Stimulated activated CD8-positive, alpha-beta memory T cell treated with anti-CD3 and anti-CD28 coated beads, Interleukin-4, amount 100 ng/mL, for 24 hours (primary cell): ENCODE measurements around the gene MGLL.

Experiments used
- DNase-seq: peaks from one replicate; pipeline ENCODE4 v3.0.0-alpha.2; 2020; ENCODE audit warnings: low read depth

MGLL gene

GRCh38 chr3:127722091-127722784 lies 100.1 kb downstream of the MGLL start:
- no peak for DNase-seq

DNA sequence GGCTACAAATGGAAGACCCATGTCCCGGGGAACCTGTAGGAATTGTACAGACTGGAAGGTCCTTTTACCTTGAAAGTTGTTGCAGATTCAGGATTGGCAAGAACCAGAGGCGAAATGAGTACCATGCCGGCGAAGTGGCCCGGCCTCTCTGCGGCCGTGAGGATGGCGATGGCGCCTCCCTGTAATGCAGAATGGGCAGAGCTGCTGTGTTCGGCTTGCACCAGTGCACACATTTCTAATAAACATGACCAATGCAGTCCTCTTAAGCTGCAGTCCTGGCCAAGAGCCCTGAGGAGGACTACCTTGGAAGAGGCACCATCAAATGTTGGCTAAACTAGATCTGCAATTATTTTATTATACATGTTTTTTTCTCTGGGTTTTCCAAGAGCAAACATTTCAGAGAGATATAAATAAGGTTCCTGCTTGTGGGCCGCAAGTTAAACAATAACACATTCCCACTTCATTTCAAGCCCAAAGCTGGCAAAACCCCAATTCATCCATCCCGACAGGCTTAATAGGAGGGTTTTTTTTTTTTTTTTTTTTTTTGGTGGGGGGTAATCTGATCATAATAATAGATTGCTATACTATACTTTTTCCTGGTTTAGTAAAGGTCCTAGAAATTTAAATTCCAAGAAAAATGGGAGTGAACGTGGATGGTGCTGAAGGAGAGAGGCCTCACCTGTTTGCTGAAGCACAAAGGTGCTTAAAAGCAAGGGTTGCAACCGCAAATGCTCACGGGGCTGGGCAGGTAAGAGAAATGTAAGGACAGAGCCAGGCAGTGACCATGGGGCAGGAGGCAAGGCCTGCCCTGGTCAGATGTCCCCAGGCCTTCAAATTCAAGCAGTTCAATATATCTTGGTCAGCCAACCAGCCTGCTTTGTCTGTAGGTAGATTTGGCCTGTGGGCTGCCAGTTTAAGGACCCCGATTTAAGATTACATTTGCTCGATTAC lies 101.1 kb downstream of the MGLL start:
- no peak for DNase-seq

DNA sequence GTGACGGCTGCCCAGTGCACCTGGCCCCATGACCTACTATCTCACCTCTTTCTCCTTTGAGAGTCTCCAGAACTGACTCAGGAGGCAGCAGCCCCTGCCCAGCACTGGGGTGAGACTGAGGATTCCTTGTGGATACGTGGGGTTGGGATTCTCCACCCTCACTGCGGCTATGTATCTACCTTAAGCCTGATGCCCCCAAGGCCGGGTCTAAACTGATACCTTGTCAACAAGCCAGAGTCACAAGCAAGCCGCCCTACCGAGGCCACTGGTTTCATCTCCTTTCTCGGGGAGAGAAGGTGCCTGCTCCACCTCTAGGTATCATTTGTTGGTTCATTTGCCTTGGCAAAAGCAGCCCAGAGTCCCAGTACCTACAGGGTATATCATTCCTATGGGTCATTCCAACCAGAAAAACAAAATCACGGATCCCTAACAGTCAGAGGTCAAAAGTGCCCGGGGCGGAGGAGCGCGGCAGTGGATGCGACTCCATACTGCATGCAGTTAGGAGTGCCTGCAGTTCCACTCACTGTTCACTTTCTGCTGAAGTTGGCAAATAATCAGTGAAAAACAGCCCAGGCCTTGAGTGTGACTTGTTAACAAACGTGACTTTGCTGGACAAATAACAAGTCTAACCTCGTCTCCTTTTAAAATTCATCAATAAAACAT lies 102.0 kb downstream of the MGLL start:
- DNase-seq, result no peak

DNA sequence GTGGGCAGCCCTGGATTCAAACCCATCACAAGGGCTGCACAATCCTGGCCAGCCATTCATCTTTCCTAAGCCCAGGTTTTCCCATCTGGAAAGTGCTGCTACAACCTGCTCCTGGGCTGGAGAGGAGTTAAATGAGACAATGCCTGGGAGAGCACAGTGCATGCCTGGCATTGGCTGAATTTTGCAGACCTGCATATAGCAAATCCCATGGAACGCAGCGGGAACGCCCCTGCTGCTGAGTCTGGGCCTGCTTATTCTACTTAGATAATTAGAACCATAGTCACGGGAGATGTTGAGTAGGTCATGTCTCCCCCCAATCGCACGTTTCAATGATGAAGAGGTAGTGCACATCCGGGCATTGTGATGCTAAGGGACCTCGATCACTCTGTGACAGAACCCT lies 102.9 kb downstream of the MGLL start:
- DNase-seq, result no peak

DNA sequence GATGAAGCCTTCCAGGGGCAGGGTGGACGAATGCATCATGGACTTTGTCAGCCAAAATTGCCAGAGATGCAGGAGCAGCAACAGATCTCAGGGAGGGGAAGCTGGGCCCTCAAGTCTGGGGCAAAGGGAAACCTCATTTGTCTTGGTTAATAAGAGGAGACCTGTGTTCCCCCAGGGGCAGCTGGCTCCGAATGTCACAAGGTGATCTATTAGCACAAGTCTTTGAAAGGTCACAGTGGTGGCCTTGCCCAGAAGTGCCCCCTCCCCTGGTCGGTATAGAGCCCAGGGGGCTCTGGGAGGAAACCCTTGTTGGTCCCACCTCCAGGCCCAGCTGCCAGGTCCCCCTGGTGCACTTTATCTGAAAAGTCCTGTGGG lies 103.4 kb downstream of the MGLL start:
- DNase-seq, result no peak

- no peak for DNase-seq
Measured at GRCh38 chr3:127718245-127718915, 103.9 kb downstream of the MGLL start.

DNA sequence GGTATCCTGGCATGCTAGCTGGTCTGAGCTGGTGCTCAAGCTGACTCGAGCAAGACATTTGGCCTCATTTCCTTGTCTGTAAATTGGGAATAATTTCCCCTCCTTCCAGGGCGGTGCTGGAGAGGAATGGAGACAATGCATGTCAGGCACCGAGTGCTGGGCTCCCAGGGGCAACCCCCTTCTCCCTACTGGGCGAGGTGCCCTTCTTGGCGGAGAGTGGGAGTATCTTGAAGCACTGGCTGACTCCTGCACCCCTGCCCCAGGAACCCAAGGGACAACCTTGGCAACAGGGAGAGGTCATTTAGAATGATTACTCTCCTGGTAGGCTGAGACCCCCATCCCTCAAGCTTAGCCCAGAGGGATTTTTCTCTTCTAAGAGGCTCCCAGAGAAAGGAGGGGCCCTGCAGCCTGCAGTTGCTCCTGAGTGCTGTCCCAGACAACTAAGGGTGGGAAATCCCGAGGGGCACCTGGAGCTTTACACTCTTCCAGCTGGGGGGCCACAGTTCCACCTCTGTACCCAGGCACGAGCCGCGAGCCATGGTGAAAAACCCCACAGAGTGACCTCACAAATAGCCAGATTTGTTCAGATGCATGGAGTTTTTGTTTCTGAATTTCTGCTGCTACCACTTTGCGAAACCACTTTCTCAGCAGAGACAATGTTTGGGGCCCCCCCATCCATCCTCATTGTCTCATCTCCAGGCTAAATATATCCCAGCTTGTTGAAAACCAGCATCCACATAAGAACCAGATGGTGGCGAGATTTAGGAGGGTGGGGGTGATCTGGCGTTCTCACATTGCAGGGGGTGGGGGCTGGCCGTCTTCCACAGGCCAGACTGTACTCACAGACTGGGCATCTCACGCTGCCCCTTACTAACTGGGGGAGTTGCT lies 104.7 kb downstream of the MGLL start:
- no peak for DNase-seq

- no peak for DNase-seq
Measured at GRCh38 chr3:127716384-127716783, 105.9 kb downstream of the MGLL start.

- DNase-seq, result no peak
Measured at GRCh38 chr3:127715532-127715931, 106.8 kb downstream of the MGLL start.

- DNase-seq, result no peak
Measured at GRCh38 chr3:127714866-127715265, 107.4 kb downstream of the MGLL start.

GRCh38 chr3:127714125-127714571 lies 108.2 kb downstream of the MGLL start:
- no peak for DNase-seq

DNA sequence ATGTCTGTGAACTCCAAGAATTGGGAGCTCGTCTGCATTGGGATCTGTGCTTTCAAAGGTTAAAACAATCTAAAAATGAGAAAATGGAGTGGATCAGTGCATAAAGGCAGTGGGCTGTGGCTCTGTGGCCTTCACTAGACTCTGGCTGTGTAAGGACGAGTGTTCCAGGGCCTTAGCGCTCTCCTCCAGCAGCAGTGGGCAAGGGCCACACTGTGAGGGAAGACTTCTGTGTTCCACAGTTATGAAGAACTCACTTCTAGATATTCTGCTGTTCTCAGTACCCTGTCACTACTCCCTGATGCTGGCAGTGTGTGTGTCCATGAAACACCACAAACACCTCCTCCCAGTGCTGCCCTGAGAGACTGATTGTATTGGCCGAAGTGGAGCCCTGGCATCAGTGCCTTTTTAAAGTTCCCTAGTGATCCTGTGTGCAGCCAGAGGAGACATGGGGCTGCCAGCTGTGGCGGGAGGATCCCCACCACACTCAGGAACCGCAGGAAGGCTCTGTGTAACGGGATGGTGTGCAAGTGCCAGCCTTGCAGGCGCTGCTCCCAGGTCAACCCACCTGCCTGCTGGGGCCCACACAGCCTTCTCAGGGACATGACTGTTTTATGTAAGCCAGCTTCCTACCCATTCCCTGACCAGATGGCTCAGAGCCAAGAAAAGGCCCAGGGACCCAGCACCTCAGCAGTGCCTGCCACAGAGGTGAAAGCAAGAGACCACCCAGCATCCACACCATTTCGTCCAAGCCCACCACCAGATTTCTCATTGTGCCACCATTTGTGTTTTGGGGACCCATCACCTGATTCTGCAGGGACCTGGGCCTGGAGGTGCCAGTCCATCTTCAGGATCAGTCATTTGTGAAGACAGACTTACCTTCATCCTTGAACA lies 109.2 kb downstream of the MGLL start:
- no peak for DNase-seq

DNA sequence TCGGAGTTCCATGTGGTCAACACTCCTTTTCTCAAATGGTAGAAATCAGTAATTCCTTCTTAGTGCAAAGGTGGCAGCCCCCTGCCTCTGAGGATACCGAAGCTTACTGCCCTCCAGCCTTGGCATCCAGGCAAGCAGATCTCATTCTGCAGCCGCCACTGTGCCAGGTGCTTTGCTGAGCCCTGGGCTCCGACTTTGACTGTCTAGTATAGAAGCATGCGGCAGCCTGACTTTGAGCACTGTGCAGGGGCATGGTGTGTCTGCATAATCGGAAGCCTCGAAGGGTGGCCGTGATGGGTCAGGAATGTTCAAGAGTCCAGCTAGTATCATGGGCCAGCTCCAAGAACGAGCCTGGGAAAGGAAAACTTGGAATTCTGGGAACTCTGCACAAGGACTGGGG lies 109.9 kb downstream of the MGLL start:
- DNase-seq, result no peak

DNA sequence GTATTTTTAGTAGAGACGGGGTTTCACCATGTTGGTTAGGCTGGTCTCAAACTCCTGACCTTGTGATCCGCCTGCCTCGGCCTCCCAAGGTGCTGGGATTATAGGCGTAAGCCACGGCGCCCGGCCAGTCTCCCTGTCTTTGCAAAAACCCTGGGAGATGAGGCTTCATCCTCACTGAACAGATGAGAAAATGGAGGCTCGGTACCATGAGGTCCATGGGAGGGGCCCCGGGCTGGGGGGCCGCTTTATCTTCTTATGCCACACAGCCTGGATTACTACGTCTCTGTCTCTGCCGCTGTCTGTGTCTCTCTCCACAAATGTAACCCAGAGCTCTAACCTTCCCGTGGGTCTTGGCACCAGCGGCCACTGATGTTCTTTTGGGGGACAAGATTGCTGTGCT lies 110.4 kb downstream of the MGLL start:
- no peak for DNase-seq

DNA sequence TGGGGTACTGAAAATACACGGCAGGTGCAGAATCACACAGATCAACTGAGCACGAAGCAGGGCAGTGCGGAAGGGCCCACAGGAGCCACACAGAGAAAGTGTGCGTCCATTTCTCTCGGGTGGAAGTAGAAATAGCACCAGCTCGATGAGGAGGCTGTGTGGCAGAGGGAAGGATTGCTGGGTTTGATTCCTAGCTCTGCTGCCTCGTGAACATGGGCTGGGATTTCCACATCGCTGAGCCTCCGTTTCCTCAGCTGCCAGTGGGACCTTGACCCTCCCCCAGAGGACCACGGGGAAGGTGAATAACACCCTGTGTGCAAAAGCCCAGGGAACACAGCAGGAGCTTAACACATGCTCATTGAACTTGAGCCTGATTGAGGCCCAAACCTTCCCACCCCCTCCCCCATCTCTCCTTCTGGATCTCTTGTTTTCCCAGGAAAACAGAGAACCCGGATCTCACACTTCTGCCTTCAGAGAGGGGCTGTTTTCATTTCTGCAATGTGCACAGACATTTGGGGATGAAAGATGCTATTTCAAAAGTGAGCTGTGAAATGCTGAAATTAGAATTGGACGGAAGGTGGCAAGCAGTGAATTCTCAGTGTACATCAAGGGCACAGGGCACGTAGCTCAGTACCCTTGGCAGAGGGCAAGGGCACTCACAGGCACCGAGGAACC lies 111.2 kb downstream of the MGLL start:
- no peak for DNase-seq

GRCh38 chr3:127710155-127710941 lies 112.0 kb downstream of the MGLL start:
- no peak for DNase-seq

DNA sequence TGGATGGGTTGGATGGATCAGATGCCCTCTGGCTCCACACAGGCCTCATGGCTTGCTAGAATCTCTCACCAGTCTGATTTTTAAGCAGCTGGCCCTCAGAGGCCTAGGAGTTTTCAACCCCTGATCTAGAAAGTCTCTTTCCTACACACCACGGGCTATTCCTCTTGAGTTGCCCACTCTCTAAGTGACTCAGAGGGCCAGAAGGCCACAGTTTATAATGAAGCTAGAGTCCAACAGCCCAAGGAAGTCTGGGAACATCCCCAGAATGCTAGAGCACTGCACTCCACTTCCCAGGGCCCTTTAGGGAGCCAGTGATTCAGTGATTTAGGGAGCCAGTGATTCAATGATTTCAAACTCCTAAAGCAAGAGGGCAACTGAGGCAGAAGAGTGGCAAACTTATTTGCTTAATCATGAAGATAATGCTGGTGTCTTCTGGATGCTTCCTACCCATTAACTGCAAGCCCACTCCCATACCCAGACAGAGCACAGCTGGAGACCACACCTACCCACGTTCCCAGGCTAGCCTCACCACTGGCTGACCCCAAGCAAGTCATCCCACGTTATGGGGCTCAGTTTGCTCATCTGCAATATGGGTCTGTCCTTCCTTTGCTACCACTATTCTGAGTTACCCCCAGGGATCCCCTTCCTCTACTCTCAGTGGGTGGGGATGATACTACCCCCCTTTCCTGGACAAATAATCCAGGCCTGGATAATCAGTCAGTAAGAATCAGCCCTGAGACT lies 112.8 kb downstream of the MGLL start:
- no peak for DNase-seq

GRCh38 chr3:127708837-127709236 lies 113.5 kb downstream of the MGLL start:
- DNase-seq, result no peak
